ENCODE measurements around the gene YJEFN3.

- no peak for TF ChIP-seq GRHL2 (CRISPR knock-in tag; IDR thresholded peaks at IDR 0.05; ENCODE audit: insufficient replicate concordance, severe bottlenecking)
- no peak for TF ChIP-seq MAX (CRISPR knock-in tag; IDR thresholded peaks at IDR 0.05)
Observed at GRCh38 chr19:19551853-19552192, 23.1 kb downstream of the YJEFN3 start.
